SK-N-SH (cell line): ENCODE data around the gene SHH. TPM values are rescaled to one million over a fixed set of nuclear protein-coding genes. Genes with fewer than 3 reads are reported as not detected.

Source experiments
- CTCF ChIA-PET: fragments of 300-600, 350-600 bp; formaldehyde crosslinking; extraction: SDS; loops from one replicate; lab custom pipeline; 2021; lab: Yijun Ruan, JAX
- POLR2A ChIA-PET: fragments of 350-600 bp; sonication (Branson Sonifier 250); formaldehyde crosslinking; extraction: SDS; loops from one replicate; lab custom pipeline; 2020; ENCODE audit warnings: antibody characterized with exemption, inconsistent platforms; lab: Yijun Ruan, JAX
- DNase-seq: peaks from one replicate; pipeline ENCODE4 v3.0.0; 2012
- H2AFZ ChIP-seq: fragments of 200-600 bp; sonication (generic); 2 replicates; pipeline ENCODE4 v1.8.1; 2016; ENCODE audit warnings: antibody characterized with exemption, mild to moderate bottlenecking, low read depth
- H3F3A ChIP-seq: fragments of 200-600 bp; sonication (generic); replicated peaks from 2 replicates; pipeline ENCODE3; 2016; ENCODE audit warnings: antibody characterized with exemption, mild to moderate bottlenecking; ENCODE audit not compliant: insufficient read depth
- H3K27ac ChIP-seq, 2 experiments: fragments of 200-500 bp in 1 of 2; fragments of 200-600 bp in 1 of 2; sonication (Bioruptor generic) in 1 of 2; sonication (generic), shearing (Covaris generic) in 1 of 2; 2 replicates each; pipeline versions ENCODE4 v1.5.1 to v1.6.1; 2014 to 2016; ENCODE audit warnings: low read depth in 2 of 2, inconsistent platforms in 1 of 2, low read length in 1 of 2, mild to moderate bottlenecking in 1 of 2, mixed read lengths in 1 of 2
- H3K27me3 ChIP-seq: fragments of 200-600 bp; sonication (generic), shearing (Covaris generic); 2 replicates; pipeline ENCODE4 v1.6.1; 2016; ENCODE audit warnings: mixed run types; ENCODE audit not compliant: insufficient read depth
- H3K36me3 ChIP-seq, 2 experiments: fragments of 200-500 bp in 1 of 2; fragments of 200-600 bp in 1 of 2; sonication (Bioruptor generic) in 1 of 2; sonication (generic) in 1 of 2; replicated peaks in 1 of 2; 2 replicates each; pipeline versions ENCODE3 to v1.5.1; 2014 to 2016; ENCODE audit warnings: low read length in 1 of 2, mild to moderate bottlenecking in 1 of 2; ENCODE audit not compliant: insufficient read depth in 2 of 2, control insufficient read depth in 1 of 2
- H3K4me1 ChIP-seq, 2 experiments: fragments of 200-500 bp in 1 of 2; fragments of 200-600 bp in 1 of 2; sonication (Bioruptor generic) in 1 of 2; sonication (generic), shearing (Covaris generic) in 1 of 2; 2 replicates each; pipeline versions ENCODE4 v1.5.1 to v1.6.1; 2014 to 2016; ENCODE audit warnings: low read depth in 1 of 2, low read length in 1 of 2, mixed run types in 1 of 2; ENCODE audit not compliant: insufficient read depth in 2 of 2, control insufficient read depth in 1 of 2
- H3K4me2 ChIP-seq: fragments of 200-600 bp; sonication (generic), shearing (Covaris generic); 2 replicates; pipeline ENCODE4 v1.6.1; 2017; ENCODE audit warnings: mixed run types
- H3K4me3 ChIP-seq, 2 experiments: fragments of 200-500 bp in 1 of 2; fragments of 200-600 bp in 1 of 2; sonication (Bioruptor generic) in 1 of 2; sonication (generic), shearing (Covaris generic) in 1 of 2; 2 replicates each; pipeline versions ENCODE4 v1.5.1 to v1.8.1; 2014 to 2016; ENCODE audit warnings: low read depth in 2 of 2, inconsistent platforms in 1 of 2, low read length in 1 of 2, mild to moderate bottlenecking in 1 of 2, mixed read lengths in 1 of 2, moderate library complexity in 1 of 2
- H3K79me2 ChIP-seq: fragments of 200-600 bp; sonication (generic); 2 replicates; pipeline ENCODE4 v1.8.1; 2017; ENCODE audit warnings: mild to moderate bottlenecking; ENCODE audit not compliant: insufficient read depth
- H3K9ac ChIP-seq: fragments of 200-600 bp; sonication (generic); 2 replicates; pipeline ENCODE4 v1.6.1; 2017; ENCODE audit warnings: mixed run types
- H3K9me2 ChIP-seq: fragments of 200-600 bp; sonication (generic); 2 replicates; pipeline ENCODE4 v1.6.1; 2017; ENCODE audit warnings: mixed run types
- H3K9me3 ChIP-seq: fragments of 200-600 bp; sonication (generic); 2 replicates; pipeline ENCODE4 v1.6.1; 2017; ENCODE audit warnings: mixed run types, mild to moderate bottlenecking, moderate library complexity
- H4K20me1 ChIP-seq: fragments of 200-600 bp; sonication (generic); 2 replicates; pipeline ENCODE4 v1.6.1; 2017; ENCODE audit warnings: mild to moderate bottlenecking, mixed run types; ENCODE audit not compliant: insufficient read depth
- CHD2 ChIP-seq: fragments of 150-350 bp; IDR thresholded peaks from 2 replicates; pipeline ENCODE4 v1.6.1; 2018; ENCODE audit warnings: low read length; ENCODE audit not compliant: partially characterized antibody
- ELF1 ChIP-seq: IDR thresholded peaks from 2 replicates; pipeline ENCODE4 v1.4.0; 2012
- EZH2phosphoT487 ChIP-seq: fragments of 200-600 bp; sonication (generic); IDR thresholded peaks from 2 replicates; pipeline ENCODE4 v1.6.1; 2017; ENCODE audit warnings: low read depth, mixed run types, mild to moderate bottlenecking, antibody characterized with exemption, moderate library complexity, borderline replicate concordance
- FOXM1 ChIP-seq: IDR thresholded peaks from 2 replicates; pipeline ENCODE4 v1.4.0; 2012; ENCODE audit warnings: low read depth, mild to moderate bottlenecking
- GABPA ChIP-seq: IDR thresholded peaks from 2 replicates; pipeline ENCODE4 v1.4.0; 2012; ENCODE audit warnings: low read depth, mild to moderate bottlenecking
- GATA2 ChIP-seq: sonication (generic); formaldehyde crosslinking; IDR thresholded peaks from 2 replicates; pipeline ENCODE4 v1.5.0; 2020; ENCODE audit warnings: mild to moderate bottlenecking, missing genetic modification reagents
- JUND ChIP-seq: IDR thresholded peaks from 2 replicates; pipeline ENCODE4 v1.4.0; 2012
- MAX ChIP-seq: IDR thresholded peaks from 2 replicates; pipeline ENCODE4 v1.4.0; 2012; ENCODE audit warnings: low read depth
- MEF2A ChIP-seq: IDR thresholded peaks from 2 replicates; pipeline ENCODE4 v1.4.0; 2012; ENCODE audit warnings: low read depth, borderline replicate concordance
- MXI1 ChIP-seq: IDR thresholded peaks from 2 replicates; pipeline ENCODE4 v1.6.1; 2012; ENCODE audit warnings: mild to moderate bottlenecking, low read depth, low read length, improper control_type of control experiment
- PBX3 ChIP-seq: IDR thresholded peaks from 2 replicates; pipeline ENCODE4; 2012
- POLR2AphosphoS5 ChIP-seq: IDR thresholded peaks from 2 replicates; pipeline ENCODE4 v1.6.1; 2012; ENCODE audit warnings: low read depth, low read length
- RCOR1 ChIP-seq: fragments of 150-350 bp; IDR thresholded peaks from 2 replicates; pipeline ENCODE4 v1.6.1; 2017; ENCODE audit warnings: antibody characterized with exemption, low read length
- RXRA ChIP-seq: IDR thresholded peaks from 2 replicates; pipeline ENCODE4 v1.4.0; 2012; ENCODE audit warnings: low read depth, mild to moderate bottlenecking, borderline replicate concordance
- SIN3A ChIP-seq: IDR thresholded peaks from 2 replicates; pipeline ENCODE4 v1.6.1; 2012; ENCODE audit warnings: low read depth, mild to moderate bottlenecking, low read length, moderate library complexity, borderline replicate concordance
- TAF1 ChIP-seq: IDR thresholded peaks from 2 replicates; pipeline ENCODE4 v1.6.1; 2012; ENCODE audit warnings: low read depth, mild to moderate bottlenecking, low read length, moderate library complexity, borderline replicate concordance
- TEAD4 ChIP-seq: IDR thresholded peaks from 2 replicates; pipeline ENCODE4 v1.4.0; 2012; ENCODE audit warnings: mild to moderate bottlenecking, borderline replicate concordance; ENCODE audit not compliant: insufficient read depth
- WGBS: methylation state at CpG from one replicate; pipeline ENCODE4 v1.1.6; 2017; ENCODE audit warnings: low lambda C conversion rate; 5-methylcytosine and 5-hydroxymethylcytosine counted together
- polyA plus RNA-seq, 3 experiments: library from polyadenylated mRNA; depleted of rRNA; stranded (reverse); fragments of >200 nt; gene quantifications; 2 replicates each; pipeline ENCODE4 v1.2.3, GENCODE V29; 2012
- TF ChIP-seq, protein P1 (sequence below): fragments of 150-350 bp; IDR thresholded peaks from 2 replicates; pipeline ENCODE4 v1.6.1; 2016; ENCODE audit warnings: mild to moderate bottlenecking, low read depth, low read length
- TF ChIP-seq, protein P2 (sequence below): IDR thresholded peaks from 2 replicates; pipeline ENCODE4 v1.6.1; 2012; ENCODE audit warnings: mild to moderate bottlenecking, low read depth, low read length, moderate library complexity
- TF ChIP-seq, protein P3 (sequence below): IDR thresholded peaks from 2 replicates; pipeline ENCODE4 v1.4.0; 2012; ENCODE audit warnings: low read depth, borderline replicate concordance

The SHH gene
- polyA plus RNA-seq, 1 of the 3 experiments (the other 2 are of a cell fraction) = not detected

GRCh38 chr7:155781433-155781832, 30.8 kb downstream of the SHH start:
- Histone ChIP-seq H3K27ac (no peak overlapping the region), H2AFZ (no peak overlapping the region), H3K36me3 (peaks cover 18 to 65% of the 10 kb centered on the region in 2 experiments), H4K20me1 (no peaks in the 10 kb centered on the region), H3K27me3 (no peaks in the 10 kb centered on the region), H3K79me2 (no peaks in the 10 kb centered on the region), H3K9me2 (no peaks in the 10 kb centered on the region), H3K9me3 (no peaks in the 10 kb centered on the region), H3K4me3 (no peak overlapping the region), H3K9ac (no peak overlapping the region), H3K4me2 (no peak overlapping the region), H3K4me1 (no peaks in the 10 kb centered on the region), H3F3A (no peaks in the 10 kb centered on the region)
- WGBS = 97% methylated on average over 15 of the region's 20 CpGs
- no peak for DNase-seq
- TF ChIP-seq MAX = no peak
- no peak for TF ChIP-seq RCOR1
- no peak for TF ChIP-seq ELF1
- no peak for TF ChIP-seq PBX3
- TF ChIP-seq POLR2AphosphoS5 = no peak
- no peak for TF ChIP-seq GATA2
- no peak for TF ChIP-seq MEF2A
- no peak for TF ChIP-seq GABPA
- TF ChIP-seq JUND = no peak
- TF ChIP-seq MXI1 = no peak
- no peak for TF ChIP-seq TAF1
- TF ChIP-seq EZH2phosphoT487 = no peak
- no peak for TF ChIP-seq CHD2
- TF ChIP-seq, protein P1, sequence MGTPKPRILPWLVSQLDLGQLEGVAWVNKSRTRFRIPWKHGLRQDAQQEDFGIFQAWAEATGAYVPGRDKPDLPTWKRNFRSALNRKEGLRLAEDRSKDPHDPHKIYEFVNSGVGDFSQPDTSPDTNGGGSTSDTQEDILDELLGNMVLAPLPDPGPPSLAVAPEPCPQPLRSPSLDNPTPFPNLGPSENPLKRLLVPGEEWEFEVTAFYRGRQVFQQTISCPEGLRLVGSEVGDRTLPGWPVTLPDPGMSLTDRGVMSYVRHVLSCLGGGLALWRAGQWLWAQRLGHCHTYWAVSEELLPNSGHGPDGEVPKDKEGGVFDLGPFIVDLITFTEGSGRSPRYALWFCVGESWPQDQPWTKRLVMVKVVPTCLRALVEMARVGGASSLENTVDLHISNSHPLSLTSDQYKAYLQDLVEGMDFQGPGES = no peak
- TF ChIP-seq RXRA = no peak
- TF ChIP-seq, protein P2, sequence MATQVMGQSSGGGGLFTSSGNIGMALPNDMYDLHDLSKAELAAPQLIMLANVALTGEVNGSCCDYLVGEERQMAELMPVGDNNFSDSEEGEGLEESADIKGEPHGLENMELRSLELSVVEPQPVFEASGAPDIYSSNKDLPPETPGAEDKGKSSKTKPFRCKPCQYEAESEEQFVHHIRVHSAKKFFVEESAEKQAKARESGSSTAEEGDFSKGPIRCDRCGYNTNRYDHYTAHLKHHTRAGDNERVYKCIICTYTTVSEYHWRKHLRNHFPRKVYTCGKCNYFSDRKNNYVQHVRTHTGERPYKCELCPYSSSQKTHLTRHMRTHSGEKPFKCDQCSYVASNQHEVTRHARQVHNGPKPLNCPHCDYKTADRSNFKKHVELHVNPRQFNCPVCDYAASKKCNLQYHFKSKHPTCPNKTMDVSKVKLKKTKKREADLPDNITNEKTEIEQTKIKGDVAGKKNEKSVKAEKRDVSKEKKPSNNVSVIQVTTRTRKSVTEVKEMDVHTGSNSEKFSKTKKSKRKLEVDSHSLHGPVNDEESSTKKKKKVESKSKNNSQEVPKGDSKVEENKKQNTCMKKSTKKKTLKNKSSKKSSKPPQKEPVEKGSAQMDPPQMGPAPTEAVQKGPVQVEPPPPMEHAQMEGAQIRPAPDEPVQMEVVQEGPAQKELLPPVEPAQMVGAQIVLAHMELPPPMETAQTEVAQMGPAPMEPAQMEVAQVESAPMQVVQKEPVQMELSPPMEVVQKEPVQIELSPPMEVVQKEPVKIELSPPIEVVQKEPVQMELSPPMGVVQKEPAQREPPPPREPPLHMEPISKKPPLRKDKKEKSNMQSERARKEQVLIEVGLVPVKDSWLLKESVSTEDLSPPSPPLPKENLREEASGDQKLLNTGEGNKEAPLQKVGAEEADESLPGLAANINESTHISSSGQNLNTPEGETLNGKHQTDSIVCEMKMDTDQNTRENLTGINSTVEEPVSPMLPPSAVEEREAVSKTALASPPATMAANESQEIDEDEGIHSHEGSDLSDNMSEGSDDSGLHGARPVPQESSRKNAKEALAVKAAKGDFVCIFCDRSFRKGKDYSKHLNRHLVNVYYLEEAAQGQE = no peak
- TF ChIP-seq FOXM1 = no peak
- TF ChIP-seq, protein P3, sequence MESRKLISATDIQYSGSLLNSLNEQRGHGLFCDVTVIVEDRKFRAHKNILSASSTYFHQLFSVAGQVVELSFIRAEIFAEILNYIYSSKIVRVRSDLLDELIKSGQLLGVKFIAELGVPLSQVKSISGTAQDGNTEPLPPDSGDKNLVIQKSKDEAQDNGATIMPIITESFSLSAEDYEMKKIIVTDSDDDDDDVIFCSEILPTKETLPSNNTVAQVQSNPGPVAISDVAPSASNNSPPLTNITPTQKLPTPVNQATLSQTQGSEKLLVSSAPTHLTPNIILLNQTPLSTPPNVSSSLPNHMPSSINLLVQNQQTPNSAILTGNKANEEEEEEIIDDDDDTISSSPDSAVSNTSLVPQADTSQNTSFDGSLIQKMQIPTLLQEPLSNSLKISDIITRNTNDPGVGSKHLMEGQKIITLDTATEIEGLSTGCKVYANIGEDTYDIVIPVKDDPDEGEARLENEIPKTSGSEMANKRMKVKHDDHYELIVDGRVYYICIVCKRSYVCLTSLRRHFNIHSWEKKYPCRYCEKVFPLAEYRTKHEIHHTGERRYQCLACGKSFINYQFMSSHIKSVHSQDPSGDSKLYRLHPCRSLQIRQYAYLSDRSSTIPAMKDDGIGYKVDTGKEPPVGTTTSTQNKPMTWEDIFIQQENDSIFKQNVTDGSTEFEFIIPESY = no peak
- no peak for TF ChIP-seq SIN3A
- TF ChIP-seq TEAD4 = no peak
- POLR2A ChIA-PET = no interaction called here
- CTCF ChIA-PET = interaction anchor here (1.0 to 3.3 kb wide), 3 partner anchors 13 to 183 kb away, joined by 3 to 15 read pairs (median 3); no protein-coding TSS in a partner anchor
